Measurements from ENCODE around the gene BHLHE40.

BHLHE40 gene

DNA sequence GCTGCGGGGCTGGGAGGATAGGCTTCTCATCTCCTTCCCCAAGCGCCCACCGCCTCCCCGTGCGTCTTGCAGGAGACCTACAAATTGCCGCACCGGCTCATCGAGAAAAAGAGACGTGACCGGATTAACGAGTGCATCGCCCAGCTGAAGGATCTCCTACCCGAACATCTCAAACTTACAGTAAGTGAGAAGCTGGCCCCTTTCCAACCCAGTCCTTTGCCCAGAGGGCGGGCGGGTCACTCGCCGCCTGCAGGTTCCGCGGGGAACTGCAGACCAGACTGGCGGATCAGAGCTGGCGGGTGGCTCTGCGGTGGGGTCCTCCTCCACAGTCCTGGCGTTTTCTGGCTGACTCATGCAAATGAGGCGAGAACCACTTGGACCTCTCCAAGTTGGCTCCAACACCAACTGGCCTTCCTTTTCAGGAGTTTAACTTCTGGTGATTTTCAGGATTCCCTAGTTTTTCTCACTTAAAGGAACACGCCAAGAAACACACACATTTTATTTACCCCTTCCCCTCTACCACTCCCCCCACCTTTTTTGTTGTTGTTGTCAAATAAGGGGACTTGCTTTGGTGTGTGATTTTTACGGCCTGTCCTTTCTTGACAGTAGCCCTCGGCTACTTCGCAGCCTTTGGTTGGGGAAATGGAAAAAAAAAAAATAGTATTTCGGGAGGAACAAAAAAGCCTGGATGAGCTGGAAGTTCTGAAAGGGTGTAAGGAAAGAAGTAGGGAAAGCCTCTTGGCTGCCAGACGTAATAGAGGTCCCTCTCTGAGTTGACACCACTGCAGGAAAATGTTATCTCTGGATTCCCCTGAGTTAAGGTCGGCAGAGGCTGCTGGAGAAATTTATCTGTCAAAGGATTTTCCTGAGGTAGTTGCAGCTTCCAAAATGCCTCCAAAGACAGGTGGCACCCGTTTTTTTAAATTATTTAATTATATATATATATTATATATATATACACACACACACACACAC, 1.3 kb downstream of the BHLHE40 start:
- H2AFZ ChIP-seq (ENCODE audit: low read depth) = peak overlapping the region; percentile 66
- no peaks in the 10 kb centered on the region for H3K79me2 ChIP-seq (ENCODE audit: insufficient read depth, low read depth)
- peaks cover 21% of the 10 kb centered on the region for H3K4me1 ChIP-seq (ENCODE audit: low read depth, poor library complexity, severe bottlenecking)
- H3K9ac ChIP-seq = peak overlapping the region; percentile 57; the same call in 1 of the 2 replicates
- no peaks in the 10 kb centered on the region for H3K36me3 ChIP-seq (ENCODE audit: insufficient read depth)
- no peaks in the 10 kb centered on the region for H4K20me1 ChIP-seq (ENCODE audit: insufficient read depth)
- peak overlapping the region; percentile 32; the same call in 1 of the 2 replicates for H3K27ac ChIP-seq
- peak overlapping the region; percentile 73 for H3K4me2 ChIP-seq
- H3K27me3 ChIP-seq (ENCODE audit: insufficient read depth, low read depth) = no peaks in the 10 kb centered on the region
- TF ChIP-seq, protein P1, sequence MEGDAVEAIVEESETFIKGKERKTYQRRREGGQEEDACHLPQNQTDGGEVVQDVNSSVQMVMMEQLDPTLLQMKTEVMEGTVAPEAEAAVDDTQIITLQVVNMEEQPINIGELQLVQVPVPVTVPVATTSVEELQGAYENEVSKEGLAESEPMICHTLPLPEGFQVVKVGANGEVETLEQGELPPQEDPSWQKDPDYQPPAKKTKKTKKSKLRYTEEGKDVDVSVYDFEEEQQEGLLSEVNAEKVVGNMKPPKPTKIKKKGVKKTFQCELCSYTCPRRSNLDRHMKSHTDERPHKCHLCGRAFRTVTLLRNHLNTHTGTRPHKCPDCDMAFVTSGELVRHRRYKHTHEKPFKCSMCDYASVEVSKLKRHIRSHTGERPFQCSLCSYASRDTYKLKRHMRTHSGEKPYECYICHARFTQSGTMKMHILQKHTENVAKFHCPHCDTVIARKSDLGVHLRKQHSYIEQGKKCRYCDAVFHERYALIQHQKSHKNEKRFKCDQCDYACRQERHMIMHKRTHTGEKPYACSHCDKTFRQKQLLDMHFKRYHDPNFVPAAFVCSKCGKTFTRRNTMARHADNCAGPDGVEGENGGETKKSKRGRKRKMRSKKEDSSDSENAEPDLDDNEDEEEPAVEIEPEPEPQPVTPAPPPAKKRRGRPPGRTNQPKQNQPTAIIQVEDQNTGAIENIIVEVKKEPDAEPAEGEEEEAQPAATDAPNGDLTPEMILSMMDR (conservative IDR thresholded peaks at IDR 0.05; ENCODE audit: low read depth, low read length) = peak; percentile 75
- peak overlapping the region; percentile 80 for H3K4me3 ChIP-seq (IDR thresholded peaks at IDR 0.05; ENCODE audit: insufficient read depth, low read depth, low read length)

DNA sequence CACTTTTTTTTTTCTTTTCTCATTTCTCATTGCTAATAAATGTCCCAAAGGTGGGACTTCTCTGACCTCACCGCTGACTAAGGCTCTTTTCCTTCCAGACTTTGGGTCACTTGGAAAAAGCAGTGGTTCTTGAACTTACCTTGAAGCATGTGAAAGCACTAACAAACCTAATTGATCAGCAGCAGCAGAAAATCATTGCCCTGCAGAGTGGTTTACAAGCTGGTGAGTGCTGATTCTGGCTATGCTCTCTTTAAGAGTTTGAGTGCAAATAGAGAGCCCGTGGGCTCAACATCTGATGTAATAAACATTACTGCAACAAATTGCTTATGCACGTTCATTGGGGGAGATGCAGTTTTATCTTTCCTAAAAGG, 2.0 kb downstream of the BHLHE40 start:
- H3K9ac ChIP-seq = no peak overlapping the region
- H3K4me1 ChIP-seq (ENCODE audit: low read depth, poor library complexity, severe bottlenecking) = peaks cover 23% of the 10 kb centered on the region
- no peak overlapping the region for H2AFZ ChIP-seq (ENCODE audit: low read depth)
- no peaks in the 10 kb centered on the region for H4K20me1 ChIP-seq (ENCODE audit: insufficient read depth)
- H3K27me3 ChIP-seq (ENCODE audit: insufficient read depth, low read depth) = no peaks in the 10 kb centered on the region
- no peaks in the 10 kb centered on the region for H3K36me3 ChIP-seq (ENCODE audit: insufficient read depth)
- H3K4me3 ChIP-seq (IDR thresholded peaks at IDR 0.05; ENCODE audit: insufficient read depth, low read depth, low read length) = no peak overlapping the region
- H3K4me2 ChIP-seq = peak overlapping the region; percentile 60
- no peak overlapping the region for H3K27ac ChIP-seq
- TF ChIP-seq, protein P1 (conservative IDR thresholded peaks at IDR 0.05; ENCODE audit: low read depth, low read length) = no peak
- H3K79me2 ChIP-seq (ENCODE audit: insufficient read depth, low read depth) = no peaks in the 10 kb centered on the region

DNA sequence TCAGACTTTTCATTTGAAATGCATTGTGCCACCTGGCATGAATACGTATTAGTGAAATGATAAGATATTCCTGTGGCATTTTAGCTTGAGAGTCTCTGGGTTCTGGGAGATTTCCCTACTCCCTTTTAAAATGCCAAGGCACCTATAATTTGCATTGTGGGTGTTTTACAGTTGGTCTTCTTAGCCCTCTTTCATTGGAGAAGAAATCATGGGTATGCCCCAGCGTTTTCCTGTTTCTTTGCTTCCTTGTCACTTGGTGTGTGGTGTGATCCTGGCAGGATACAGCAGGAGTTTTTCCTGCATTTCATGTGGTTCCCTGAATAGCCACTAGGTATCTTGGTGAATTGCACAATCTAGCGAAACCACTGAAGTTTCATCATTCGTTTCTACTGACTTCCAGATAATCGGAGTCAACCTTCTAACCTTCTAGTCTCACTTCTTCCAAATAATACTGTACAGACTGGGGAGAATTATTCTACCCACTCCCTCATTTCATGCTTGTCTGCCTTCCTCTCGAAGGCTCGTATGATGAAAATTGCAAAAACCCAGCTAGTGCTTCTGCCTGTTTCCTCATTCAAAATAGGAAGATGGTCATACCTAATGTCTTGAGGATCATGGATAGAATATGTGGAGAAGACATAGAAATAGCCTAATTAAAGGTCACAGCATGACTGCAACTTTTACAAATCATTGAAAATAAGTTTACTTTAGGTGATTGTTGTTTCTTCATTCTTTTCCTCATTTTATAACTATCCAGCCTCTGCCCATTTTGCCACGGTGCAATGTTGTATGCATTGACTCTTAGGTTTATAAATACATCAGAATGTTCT, 2.6 kb downstream of the BHLHE40 start:
- no peaks in the 10 kb centered on the region for H3K36me3 ChIP-seq (ENCODE audit: insufficient read depth)
- no peaks in the 10 kb centered on the region for H3K27me3 ChIP-seq (ENCODE audit: insufficient read depth, low read depth)
- no peaks in the 10 kb centered on the region for H4K20me1 ChIP-seq (ENCODE audit: insufficient read depth)
- H3K4me1 ChIP-seq (ENCODE audit: low read depth, poor library complexity, severe bottlenecking) = peaks cover 24% of the 10 kb centered on the region
- TF ChIP-seq, protein P1 (conservative IDR thresholded peaks at IDR 0.05; ENCODE audit: low read depth, low read length) = no peak
- no peak overlapping the region for H3K9ac ChIP-seq
- H3K4me2 ChIP-seq = peak overlapping the region; percentile 60
- no peaks in the 10 kb centered on the region for H3K79me2 ChIP-seq (ENCODE audit: insufficient read depth, low read depth)
- no peak overlapping the region for H2AFZ ChIP-seq (ENCODE audit: low read depth)
- no peak overlapping the region for H3K4me3 ChIP-seq (IDR thresholded peaks at IDR 0.05; ENCODE audit: insufficient read depth, low read depth, low read length)
- H3K27ac ChIP-seq = no peak overlapping the region

- Histone ChIP-seq H4K20me1 (ENCODE audit: insufficient read depth) (no peaks in the 10 kb centered on the region), H3K4me3 (IDR thresholded peaks at IDR 0.05; ENCODE audit: insufficient read depth, low read depth, low read length) (no peak overlapping the region), H2AFZ (ENCODE audit: low read depth) (no peak overlapping the region), H3K27me3 (ENCODE audit: insufficient read depth, low read depth) (no peaks in the 10 kb centered on the region), H3K4me1 (ENCODE audit: low read depth, poor library complexity, severe bottlenecking) (peaks cover 21% of the 10 kb centered on the region), H3K9ac (no peak overlapping the region), H3K27ac (no peak overlapping the region), H3K4me2 (no peak overlapping the region), H3K36me3 (ENCODE audit: insufficient read depth) (no peaks in the 10 kb centered on the region), H3K79me2 (ENCODE audit: insufficient read depth, low read depth) (no peaks in the 10 kb centered on the region)
- TF ChIP-seq, protein P1 (conservative IDR thresholded peaks at IDR 0.05; ENCODE audit: low read depth, low read length) = no peak
Measured at GRCh38 chr3:4982773-4983738, 3.8 kb downstream of the BHLHE40 start.

All from KMS-11 (cell line).